Type B pancreatic cell (in vitro differentiated cells): ENCODE measurements around the gene USH2A. TPM values are rescaled to one million over a fixed set of nuclear protein-coding genes. Genes with fewer than 3 reads are reported as not detected.

Source experiments
- DNase-seq: peaks from one replicate; pipeline ENCODE4 v3.0.0; 2021; ENCODE audit warnings: mixed read lengths; ENCODE audit not compliant: unreplicated experiment; ENCODE audit errors: extremely low spot score
- H3K27ac Mint-ChIP-seq: 2 replicates; pipeline ENCODE4 v1.8.0; 2021; ENCODE audit warnings: mild to moderate bottlenecking, mixed read lengths
- H3K27me3 Mint-ChIP-seq: 2 replicates; pipeline ENCODE4 v1.8.0; 2021; ENCODE audit warnings: mixed read lengths
- H3K36me3 Mint-ChIP-seq: 2 replicates; pipeline ENCODE4 v1.8.0; 2021; ENCODE audit warnings: mixed read lengths
- H3K4me1 Mint-ChIP-seq: one replicate; pipeline ENCODE4 v1.8.0; 2021; ENCODE audit warnings: mixed read lengths; ENCODE audit not compliant: unreplicated experiment
- H3K4me3 Mint-ChIP-seq: 2 replicates; pipeline ENCODE4 v1.8.0; 2021; ENCODE audit warnings: mild to moderate bottlenecking, mixed read lengths
- H3K9me3 Mint-ChIP-seq: 2 replicates; pipeline ENCODE4 v1.8.0; 2021; ENCODE audit warnings: mixed read lengths
- CTCF ChIP-seq: fragments of 200-600 bp; sonication (generic); conservative IDR thresholded peaks from 2 replicates; pipeline ENCODE4 v1.5.0; 2021; ENCODE audit warnings: antibody characterized with exemption, mild to moderate bottlenecking
- total RNA-seq: library from RNA; stranded (reverse); gene quantifications from 2 replicates; pipeline ENCODE4 v1.2.1, GENCODE V29; 2021; ENCODE audit warnings: low replicate concordance

The USH2A gene
- total RNA-seq, 1 donor from 2014 or later: 0.22 TPM

DNA sequence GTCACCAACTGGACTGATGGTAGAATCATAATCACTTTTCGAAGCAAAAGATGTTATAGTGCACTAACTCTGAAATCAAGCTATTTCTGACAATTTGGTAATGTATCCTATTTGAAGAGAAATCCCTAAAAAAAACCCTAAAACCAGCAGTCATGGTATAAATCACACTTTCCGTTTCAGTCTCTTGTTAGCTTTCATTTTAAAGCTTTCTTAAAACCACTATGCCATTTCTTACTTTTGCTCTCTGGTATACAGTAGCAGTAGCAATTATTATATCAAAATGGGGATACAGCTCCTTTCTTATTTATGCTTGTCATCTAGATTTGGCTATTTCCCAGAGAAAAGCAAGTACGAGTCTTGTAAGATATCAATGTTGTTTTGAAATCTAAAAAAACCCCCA lies 532.8 kb downstream of the USH2A start:
- H3K27ac Mint-ChIP-seq: no peak overlapping the region
- H3K27me3 Mint-ChIP-seq: peaks cover 22% of the 10 kb centered on the region
- no peaks in the 10 kb centered on the region for H3K4me1 Mint-ChIP-seq
- no peaks in the 10 kb centered on the region for H3K36me3 Mint-ChIP-seq
- no peaks in the 10 kb centered on the region for H3K9me3 Mint-ChIP-seq
- DNase-seq: no peak
- H3K4me3 Mint-ChIP-seq: no peak overlapping the region
- TF ChIP-seq CTCF: no peak

- Mint-ChIP-seq H3K36me3 (no peaks in the 10 kb centered on the region), H3K4me3 (no peak overlapping the region), H3K27ac (no peak overlapping the region), H3K4me1 (no peaks in the 10 kb centered on the region), H3K27me3 (peaks cover 17% of the 10 kb centered on the region), H3K9me3 (no peaks in the 10 kb centered on the region)
- no peak for DNase-seq
- no peak for TF ChIP-seq CTCF
Measured at GRCh38 chr1:215889871-215890270, 533.4 kb downstream of the USH2A start.

- peaks cover 12% of the 10 kb centered on the region for H3K27me3 Mint-ChIP-seq
- H3K9me3 Mint-ChIP-seq: no peaks in the 10 kb centered on the region
- no peaks in the 10 kb centered on the region for H3K36me3 Mint-ChIP-seq
- TF ChIP-seq CTCF: no peak
- DNase-seq: no peak
- no peaks in the 10 kb centered on the region for H3K4me1 Mint-ChIP-seq
- H3K27ac Mint-ChIP-seq: no peak overlapping the region
- no peak overlapping the region for H3K4me3 Mint-ChIP-seq
Measured at GRCh38 chr1:215888159-215888558, 535.1 kb downstream of the USH2A start.

DNA sequence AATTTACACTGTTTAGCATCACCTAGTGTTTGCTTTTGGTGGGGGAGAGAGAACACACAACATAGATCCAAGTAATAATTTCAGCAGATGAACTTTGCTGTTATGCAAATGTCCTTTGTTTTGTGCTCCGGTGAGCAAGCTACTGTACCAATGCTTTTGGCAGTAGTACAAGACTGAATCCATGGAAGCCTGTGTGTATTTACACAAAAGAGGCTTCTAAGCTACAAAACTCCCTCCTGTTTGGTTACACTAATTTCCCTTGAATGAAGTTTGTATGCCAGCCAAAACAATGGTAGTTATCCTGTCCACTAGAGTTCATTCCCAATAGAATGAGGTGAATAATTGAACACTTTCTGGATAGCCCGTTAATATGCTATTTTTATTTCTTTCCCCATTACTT lies 535.6 kb downstream of the USH2A start:
- no peak for TF ChIP-seq CTCF
- no peaks in the 10 kb centered on the region for H3K9me3 Mint-ChIP-seq
- no peak overlapping the region for H3K27ac Mint-ChIP-seq
- H3K36me3 Mint-ChIP-seq: no peaks in the 10 kb centered on the region
- DNase-seq: no peak
- H3K27me3 Mint-ChIP-seq: peaks cover 9% of the 10 kb centered on the region
- H3K4me1 Mint-ChIP-seq: no peaks in the 10 kb centered on the region
- H3K4me3 Mint-ChIP-seq: no peak overlapping the region

- H3K36me3 Mint-ChIP-seq: no peaks in the 10 kb centered on the region
- H3K27me3 Mint-ChIP-seq: peaks cover 4% of the 10 kb centered on the region
- DNase-seq: no peak
- no peaks in the 10 kb centered on the region for H3K9me3 Mint-ChIP-seq
- H3K4me3 Mint-ChIP-seq: no peak overlapping the region
- H3K27ac Mint-ChIP-seq: no peak overlapping the region
- TF ChIP-seq CTCF: no peak
- H3K4me1 Mint-ChIP-seq: no peaks in the 10 kb centered on the region
Measured at GRCh38 chr1:215883004-215883403, 540.2 kb downstream of the USH2A start.

GRCh38 chr1:215878843-215879242 lies 544.4 kb downstream of the USH2A start:
- DNase-seq: no peak
- no peaks in the 10 kb centered on the region for H3K4me1 Mint-ChIP-seq
- no peak for TF ChIP-seq CTCF
- no peak overlapping the region for H3K4me3 Mint-ChIP-seq
- H3K27me3 Mint-ChIP-seq: no peaks in the 10 kb centered on the region
- no peak overlapping the region for H3K27ac Mint-ChIP-seq
- no peaks in the 10 kb centered on the region for H3K36me3 Mint-ChIP-seq
- H3K9me3 Mint-ChIP-seq: no peaks in the 10 kb centered on the region
